Endometrial microvascular endothelial cells (primary cell): ENCODE measurements around the gene TBL1X. TPM values are rescaled to one million over a fixed set of nuclear protein-coding genes. Genes with fewer than 3 reads are reported as not detected.

Experiments
- in situ Hi-C: cut with HindIII; loops from 2 replicates; pipeline ENCODE4 v1.10.0; 2017; ENCODE audit warnings: low sequenced_read_pairs, low pct_unique_long_range_greater_than_20kb; ENCODE audit errors: inconsistent ontology term
- total RNA-seq: library from RNA; depleted of rRNA; stranded (reverse); fragments of >200 nt; gene quantifications from one replicate; pipeline ENCODE4 v1.2.3, GENCODE V29; 2015; ENCODE audit errors: inconsistent ontology term

Gene TBL1X
- total RNA-seq, 1 donor from 2014 or later = 33.8 TPM

DNA sequence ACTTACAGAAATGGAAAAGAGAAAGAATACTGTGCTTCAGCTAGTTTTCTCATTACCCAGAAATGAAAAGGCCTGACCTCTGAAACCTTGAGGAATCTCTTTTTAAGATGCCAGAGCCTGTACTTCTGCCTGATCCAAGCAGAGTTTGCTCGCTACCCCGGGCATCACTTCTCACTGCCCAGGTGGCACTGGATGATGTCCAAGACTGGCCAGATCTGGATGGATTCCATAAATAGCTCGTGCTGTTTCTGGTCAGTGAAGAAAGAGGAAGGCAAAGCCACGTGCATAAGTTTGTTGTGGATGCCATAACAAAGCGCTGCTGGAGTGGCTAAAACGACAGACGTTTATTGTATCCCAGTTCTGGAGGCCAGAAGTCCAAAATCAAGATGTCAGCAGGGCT lies 133.5 kb downstream of the TBL1X start:
- in situ Hi-C loops = no loop called here

DNA sequence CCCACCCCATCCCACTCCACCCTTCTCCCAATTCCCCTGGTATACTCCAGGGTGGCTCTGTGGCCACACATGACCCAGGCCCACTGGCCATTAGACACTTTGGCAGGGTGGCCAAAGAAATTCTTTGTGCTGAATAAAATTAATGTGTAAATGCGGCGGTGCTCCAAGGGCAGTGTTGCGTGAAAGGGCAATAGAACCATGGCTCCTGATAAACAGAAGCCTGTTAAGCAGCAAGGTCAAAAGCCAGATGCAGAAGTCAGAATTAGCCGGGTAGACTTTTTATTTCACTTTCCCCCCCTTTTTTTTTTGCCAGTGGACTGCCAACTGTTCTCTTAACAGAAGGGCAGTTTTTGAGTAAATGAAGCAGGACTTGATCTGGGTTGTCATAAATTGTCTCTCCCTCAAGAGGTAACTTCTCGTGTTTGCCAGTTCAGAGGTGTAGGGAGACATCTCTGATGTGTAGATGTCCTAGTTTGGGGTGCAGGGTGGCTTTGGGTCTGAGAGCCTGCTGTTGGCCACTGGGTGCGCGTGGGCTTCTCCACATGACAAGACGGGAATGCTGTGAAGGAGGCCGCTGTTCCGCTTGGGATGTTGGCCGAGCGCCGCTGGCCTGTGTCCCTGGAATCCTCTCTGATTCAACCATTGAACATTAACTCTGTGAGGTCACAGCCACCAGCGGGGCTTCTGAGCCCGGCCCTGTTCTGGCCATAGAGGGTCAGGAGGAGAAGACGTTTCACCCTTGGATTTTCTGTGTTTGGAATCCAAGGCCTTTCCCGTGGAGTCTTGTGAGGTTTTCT lies 139.5 kb downstream of the TBL1X start:
- in situ Hi-C loops = no loop called here

DNA sequence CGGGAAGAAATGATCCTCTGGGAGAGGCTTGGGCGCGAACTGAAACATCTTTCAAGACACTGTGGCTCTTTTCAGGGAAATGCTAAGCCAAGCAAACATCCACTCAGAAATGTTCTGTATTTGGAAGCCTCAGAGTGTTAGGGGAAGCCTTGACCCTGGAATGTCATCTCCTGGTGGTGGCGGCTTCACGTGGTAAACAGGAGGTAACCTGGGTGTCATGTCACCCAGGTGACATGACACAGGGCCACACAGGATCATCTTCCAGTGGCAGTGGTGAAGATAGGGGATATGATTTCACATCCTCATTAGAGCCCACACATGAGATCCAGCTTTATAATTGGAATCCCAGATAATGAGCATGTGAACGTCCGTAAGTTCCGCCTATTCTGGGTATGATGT lies 140.0 kb downstream of the TBL1X start:
- in situ Hi-C loops = no loop called here

DNA sequence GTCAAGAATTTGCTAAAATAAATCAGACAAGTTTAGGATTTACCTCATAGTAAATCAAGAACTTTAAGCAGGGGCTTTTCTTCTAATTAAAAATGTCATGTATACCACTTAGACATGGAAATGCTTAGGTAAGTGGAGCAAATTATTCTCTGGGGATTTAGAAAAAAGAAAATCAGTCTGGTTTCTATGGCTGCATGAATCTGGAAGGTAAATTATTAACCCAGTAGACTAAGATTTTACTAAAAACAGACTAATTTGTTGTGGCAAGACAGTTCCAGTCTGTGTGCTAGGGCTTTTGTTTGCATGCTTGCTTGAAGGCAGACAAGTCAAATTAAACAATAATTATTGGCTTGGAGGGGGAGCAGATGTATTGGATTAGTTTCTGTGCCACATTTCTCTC lies 140.6 kb downstream of the TBL1X start:
- in situ Hi-C loops = no loop called here

DNA sequence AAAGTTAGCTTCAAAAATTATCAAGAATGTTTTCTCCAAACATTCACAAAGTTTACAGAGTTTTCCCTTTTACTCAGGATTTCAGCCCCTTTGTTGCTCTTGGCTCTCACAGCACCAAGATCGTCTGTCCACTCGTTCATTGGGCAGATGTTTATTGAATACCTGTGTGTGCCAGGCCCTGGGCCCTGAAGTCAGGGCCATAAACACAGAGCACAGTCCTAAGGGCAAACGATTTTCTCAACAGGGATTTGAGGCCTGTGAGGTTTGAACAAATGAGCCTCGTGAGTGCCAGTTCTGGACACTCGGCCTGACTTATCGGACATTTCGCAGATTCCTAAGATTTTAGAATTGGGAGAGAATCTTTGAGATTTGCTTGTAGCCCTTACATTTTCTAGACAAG lies 142.1 kb downstream of the TBL1X start:
- in situ Hi-C loops = no loop called here

DNA sequence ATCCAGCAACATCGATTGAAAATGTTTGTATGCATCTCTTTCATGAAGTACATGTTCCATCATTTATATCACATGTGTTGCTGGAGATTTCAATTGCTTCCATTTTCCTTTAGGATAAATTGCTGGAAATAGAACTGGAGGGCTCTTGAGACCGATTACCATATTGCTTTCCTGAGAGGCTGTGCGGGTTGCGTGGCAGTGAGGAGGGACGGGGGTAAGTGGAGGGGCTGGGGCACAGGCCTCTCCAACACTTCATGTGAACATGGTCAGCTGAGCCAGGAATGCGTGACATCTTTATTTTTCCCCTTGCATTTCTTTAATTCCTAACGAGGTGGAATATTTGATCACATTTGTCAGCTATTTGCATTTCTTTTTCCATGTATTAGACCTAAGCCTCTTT lies 144.6 kb downstream of the TBL1X start:
- in situ Hi-C loops = no loop called here

DNA sequence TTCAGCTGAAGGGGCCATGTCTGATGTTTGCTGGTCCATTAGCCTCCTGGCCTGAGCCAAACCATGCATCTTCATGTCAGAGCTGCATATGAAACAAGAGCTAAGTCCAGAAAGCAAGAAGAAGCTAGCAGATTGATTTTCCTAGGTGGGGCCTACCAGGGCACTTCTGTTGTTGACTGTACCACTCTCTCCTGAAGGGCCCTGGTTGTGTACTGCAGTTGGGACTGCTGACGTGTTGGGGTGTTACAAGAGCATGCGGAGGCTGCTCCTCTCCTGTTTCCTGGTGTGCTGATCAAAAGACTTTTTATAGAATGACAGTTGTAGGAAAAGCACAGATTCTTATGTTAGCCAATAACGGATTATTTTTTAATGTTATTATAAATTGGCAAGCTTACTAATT lies 145.1 kb downstream of the TBL1X start:
- in situ Hi-C loops = no loop called here

DNA sequence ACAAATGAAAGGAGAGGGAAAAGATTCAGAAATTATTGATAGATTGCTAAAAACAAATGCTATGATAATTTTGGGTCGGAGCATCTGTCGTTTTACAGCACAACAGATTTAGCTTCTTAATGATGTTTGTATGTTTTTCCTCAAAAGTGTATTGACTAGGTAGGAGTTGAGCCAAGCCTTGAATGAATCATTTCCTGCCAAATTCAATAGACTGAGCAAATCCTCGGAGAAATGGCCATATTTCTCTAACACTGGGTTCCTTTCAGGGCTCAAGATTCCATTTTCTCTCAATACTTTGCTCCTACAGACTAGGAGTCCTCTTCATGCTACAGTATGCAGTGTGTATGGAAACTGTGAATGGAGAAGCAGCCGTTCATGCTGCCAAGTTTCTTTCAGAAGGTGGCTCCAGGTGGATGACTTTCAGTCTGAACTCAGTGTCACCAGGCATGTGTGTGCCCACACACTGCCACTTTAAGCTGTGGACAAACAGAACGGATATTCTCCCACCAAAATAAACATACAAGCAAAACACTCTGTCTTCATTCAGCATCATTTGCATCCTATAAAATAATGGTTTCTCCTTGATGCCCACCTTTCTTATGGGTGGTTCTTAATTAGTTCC lies 146.0 kb downstream of the TBL1X start:
- in situ Hi-C loops = no loop called here

DNA sequence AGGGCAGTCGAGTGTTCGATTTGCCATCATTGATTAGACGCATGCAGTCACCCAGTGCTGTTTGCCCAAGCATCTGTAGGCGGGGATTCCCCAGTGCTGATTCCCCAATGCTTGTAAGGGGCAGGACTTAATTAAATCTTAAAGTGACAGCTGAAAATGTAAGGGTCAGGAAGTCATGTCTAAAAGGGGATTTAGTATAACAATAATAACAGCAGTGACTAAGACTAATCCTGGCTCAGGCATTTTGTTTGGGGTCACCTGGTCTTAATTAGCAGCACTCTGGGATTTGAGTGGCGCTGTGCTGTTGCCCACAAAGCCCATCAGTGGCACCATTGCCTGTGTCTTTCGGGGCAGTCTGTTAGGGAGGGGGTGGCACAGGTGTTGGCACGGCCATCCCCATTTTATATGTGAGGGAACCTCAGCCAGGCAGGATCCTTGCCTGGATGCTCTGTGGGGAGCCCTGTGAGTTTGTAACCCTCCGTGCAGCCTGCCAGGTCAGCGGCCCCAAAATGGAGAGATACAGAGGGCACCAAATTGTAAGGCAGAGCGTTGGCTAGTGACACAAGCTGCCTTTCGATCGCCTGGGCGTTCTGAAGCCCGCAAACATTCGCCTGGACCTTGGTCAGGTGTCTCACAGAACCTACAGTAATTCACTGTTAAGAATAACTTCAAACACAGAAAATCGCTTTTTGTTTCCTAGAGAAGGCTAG lies 146.7 kb downstream of the TBL1X start:
- in situ Hi-C loops = no loop called here

DNA sequence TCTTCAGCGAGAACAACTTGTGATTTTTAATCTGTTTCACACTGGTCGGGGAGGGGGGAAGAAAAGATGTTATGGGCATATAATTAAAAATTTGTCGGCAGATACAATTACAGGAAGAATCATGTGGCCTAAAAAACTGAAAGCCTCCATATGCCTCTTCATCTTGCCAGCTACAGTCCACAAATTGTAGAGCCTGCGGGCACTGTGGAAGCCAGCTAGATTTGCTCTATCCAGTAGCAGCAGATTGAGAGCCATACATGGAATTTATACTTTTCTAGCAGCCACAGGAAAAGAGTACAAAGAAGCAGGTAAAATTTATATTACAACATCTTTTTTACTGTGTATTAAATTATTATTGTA lies 147.3 kb downstream of the TBL1X start:
- in situ Hi-C loops = no loop called here

DNA sequence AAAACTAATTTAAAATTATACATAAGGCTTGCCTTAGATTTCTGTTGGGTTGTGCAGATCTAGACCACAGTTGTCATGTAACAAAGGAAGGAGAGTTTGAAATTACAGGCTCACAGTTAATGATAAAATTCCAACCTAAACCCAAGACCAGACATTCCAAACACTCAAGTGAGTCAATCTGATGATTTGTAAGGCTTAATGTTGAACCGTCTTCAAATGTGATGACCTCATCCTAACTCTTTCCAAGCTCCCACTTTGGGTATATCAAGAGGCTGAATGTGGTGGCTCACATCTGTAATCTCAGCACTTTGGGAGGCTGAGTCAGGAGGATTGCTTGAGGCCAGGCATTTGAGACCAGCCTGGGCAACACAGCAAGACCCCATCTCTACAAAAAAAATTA lies 149.2 kb downstream of the TBL1X start:
- in situ Hi-C loops = no loop called here

DNA sequence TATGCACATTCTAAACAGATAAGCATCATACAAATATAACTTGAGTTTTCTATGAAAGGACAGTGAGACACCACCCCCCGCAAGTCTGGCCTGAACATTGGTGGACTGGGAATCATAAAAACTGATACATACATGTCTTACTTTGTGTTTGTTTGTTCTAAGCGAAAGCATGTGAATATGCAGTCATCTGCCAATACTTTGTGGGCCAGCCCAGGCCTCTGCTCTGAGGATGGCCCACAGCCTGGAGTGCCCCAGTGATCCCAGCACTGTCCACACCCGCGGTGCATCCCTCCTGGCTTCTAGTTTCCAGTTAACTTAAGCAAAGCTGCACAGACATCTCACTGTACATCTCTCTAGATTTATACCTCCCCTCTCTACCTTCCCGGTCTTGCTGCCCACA lies 154.3 kb downstream of the TBL1X start:
- in situ Hi-C loops = no loop called here

DNA sequence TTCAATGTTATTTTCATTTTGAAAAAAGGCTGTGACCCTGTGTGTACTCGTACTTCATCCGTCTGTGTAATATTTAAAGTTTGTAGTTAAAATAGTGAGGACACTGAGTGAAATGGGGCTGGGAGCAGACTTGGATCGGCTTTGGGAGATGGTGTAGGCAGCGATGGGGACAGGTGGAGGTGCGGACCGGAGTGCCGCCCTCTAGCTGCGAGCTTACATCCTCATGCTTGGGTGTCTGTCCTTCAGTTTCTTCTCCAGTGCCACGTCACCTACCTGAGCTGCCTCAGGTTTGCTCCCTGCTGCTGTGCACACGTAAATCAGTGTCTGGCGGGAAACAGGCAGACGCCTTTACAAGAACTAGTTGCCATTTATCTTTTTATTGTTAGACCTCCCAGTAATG lies 154.7 kb downstream of the TBL1X start:
- in situ Hi-C loops = no loop called here

DNA sequence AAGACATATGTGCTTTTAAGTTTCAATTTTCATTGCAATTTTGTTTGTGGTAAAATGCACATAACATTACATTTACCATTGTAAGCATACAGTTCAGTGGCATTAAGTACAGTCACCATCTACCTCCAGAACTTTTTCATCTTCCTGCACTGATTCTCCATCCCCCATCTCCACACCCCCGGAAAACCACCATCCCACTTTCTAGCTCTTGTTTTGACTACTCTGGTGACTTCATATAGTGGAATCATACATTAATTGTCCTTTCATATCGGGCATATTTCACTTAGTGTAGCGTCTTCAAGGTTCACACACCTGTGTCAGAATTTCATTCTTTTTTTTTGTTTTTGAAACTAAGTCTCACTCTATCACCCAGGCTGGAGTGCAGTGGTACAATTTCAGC lies 157.3 kb downstream of the TBL1X start:
- in situ Hi-C loops = no loop called here

DNA sequence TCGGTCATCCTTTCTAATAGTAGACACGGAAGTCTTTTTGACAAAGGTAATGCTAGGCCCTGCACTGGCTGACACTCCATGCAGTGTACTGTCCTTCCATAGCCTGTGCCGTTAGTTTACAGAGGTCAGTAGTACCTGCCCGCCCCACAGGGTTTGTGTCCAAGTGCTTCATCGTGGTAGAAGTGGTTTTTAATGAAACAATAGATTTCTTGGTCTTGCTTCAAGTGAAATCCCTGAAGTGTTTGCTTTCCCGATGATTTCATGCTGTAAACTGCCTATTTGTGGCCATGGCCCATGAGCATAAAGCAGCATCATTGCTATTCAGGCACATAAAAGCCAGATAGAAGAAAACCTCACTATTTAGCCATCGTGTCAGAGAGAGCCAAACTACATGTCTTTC lies 161.5 kb downstream of the TBL1X start:
- in situ Hi-C loops = no loop called here

DNA sequence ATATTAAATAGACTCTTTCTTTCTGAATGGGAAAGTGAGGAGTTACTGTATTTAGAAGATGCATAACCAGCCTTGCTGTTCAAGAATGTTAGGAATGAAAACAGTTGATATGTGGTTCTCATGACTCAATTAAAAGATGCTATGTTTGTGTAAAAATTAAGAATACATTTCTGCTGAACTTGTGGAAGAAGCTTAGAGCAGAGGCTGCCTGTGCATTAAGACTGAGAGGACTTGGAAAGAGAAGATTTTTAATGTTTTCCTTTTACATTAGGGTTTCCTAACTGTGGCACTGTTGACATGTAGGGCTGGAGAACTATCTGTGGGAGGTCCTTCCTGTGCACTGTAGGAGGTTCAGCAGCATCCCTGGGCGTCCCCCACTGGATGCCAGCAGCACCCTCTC lies 163.1 kb downstream of the TBL1X start:
- in situ Hi-C loops = no loop called here

DNA sequence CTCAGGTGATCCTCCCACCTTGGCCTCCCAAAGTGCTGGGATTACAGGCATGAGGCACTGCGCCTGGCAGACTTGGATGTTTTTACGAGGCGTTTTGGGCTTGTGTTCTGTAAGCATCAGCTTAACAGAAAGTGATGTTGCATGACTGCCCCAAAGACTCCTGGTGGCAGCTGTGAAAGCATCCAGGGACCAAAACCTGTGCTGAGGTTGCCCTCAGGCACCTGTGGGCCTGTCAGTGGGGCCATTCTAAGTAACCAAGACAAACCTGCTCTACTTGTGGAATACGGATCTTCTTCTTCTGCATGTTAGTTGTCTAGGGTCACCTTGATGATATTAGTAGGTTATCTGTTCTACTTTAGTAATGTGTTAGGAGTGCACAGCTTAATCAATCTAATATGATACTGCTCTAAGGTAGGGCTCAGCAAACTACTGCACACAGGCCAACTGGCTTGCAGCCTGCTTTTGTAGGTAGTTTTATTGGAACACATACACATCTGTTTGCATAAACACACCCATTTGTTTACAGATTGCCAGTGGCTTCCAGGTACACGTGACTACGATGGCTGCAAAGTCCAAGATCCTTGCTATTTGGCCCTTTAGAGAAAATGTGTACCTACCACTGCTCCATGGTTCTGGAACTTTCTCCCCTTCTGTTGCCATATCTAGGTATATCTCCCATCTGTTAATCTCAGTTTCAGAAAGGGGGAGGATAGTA lies 164.1 kb downstream of the TBL1X start:
- in situ Hi-C loops = no loop called here

DNA sequence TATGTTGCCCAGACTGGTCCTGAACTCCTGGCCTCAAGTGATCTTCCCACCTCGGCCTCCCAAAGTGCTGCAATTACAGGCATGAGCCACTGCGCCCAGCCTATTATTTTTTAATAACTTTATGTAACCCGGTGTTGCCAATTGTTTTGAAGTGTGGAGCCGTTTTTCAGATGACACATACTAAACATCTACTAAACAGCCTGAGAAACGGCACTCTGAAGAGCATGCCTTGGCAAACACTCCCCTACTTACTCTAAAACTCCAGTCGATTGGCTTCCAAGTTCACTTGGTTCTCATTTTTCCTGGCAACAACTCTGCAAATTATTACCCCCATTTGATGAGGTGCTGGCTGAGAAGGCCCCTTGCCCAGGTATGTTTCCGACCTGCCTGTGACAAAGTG lies 169.7 kb downstream of the TBL1X start:
- in situ Hi-C loops = no loop called here

DNA sequence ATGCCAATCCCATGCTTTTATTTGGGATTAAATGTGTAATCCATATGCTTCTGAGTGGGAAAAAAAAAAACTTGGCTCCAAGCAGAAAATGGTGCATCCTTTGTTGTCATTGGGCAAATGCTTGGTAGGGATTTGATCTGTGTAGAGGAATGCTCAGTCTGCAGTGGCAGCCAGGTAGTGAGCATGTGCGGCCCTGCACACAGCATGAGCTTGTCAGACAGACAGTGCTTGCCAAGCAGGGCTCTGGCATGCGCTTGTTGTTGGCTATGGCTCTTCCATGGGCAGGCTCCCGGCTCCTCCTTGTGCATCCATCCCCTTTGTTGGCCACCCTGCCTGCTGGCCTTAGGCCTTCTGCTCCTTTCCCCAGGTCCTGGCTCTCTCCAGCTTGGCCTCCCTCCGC lies 170.5 kb downstream of the TBL1X start:
- in situ Hi-C loops = no loop called here

DNA sequence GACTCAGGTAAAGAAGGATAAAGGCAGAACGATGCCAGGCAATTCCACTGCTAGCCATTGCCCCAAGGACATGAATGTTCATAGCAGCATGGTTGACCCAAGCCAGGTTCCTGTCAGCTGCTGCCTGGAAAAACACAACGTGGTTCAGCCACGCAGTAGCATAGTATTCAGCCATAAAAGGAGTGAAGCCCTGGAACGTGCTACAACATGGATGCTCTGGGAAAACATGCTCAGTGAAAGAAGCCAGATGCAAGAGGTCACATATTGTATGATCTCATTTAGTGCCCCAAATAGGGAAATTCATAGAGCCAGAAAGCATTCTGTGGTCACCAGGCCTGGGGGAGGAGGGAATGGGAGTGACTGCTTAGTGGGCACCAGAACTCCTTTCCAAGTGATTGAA lies 170.9 kb downstream of the TBL1X start:
- in situ Hi-C loops = no loop called here
